CD4-positive, alpha-beta T cell (primary cell): ENCODE results near the gene SLC8A3. TPM values are rescaled to one million over a fixed set of nuclear protein-coding genes. Genes with fewer than 3 reads are reported as not detected.

ENCODE experiments used
- ATAC-seq: fragments of 200-7000 bp; cut with Tn5 transposase; one replicate; pipeline ENCODE4 v1.10.0; 2022; ENCODE audit warnings: mild to moderate bottlenecking; ENCODE audit not compliant: poor library complexity
- CTCF ChIA-PET: fragments of 350-600 bp; sonication (Branson Sonifier 250); formaldehyde crosslinking; loops from one replicate; lab custom pipeline; 2021; ENCODE audit warnings: antibody characterized with exemption, inconsistent platforms; lab: Charles Lee
- POLR2A ChIA-PET: fragments of 350-600 bp; sonication (Branson Sonifier 250); formaldehyde crosslinking; loops from one replicate; lab custom pipeline; 2021; ENCODE audit warnings: antibody characterized with exemption, inconsistent platforms; lab: Charles Lee
- DNase-seq, 14 experiments: peaks; one replicate each; pipeline ENCODE4 v3.0.0-alpha.2; 2013 to 2020; ENCODE audit warnings: mixed read lengths in 2 of 14
- H3K27ac ChIP-seq, 2 donors: one replicate each; pipeline versions ENCODE4 v1.5.1 to v1.7.0; 2013; ENCODE audit warnings: low read length in 2 of 2, low read depth in 1 of 2, mild to moderate bottlenecking in 1 of 2
- H3K27me3 ChIP-seq, 2 experiments: 1 replicate in 1 of 2; 2 replicates in 1 of 2; pipeline versions ENCODE4 v1.6.1 to v1.7.0; 2013; ENCODE audit warnings: low read length in 2 of 2, control low read depth in 1 of 2, mild to moderate bottlenecking in 1 of 2, moderate library complexity in 1 of 2; ENCODE audit not compliant: insufficient read depth in 2 of 2, control insufficient read depth in 1 of 2
- H3K36me3 ChIP-seq: one replicate; pipeline ENCODE4 v1.6.1; 2013; ENCODE audit warnings: low read length, control low read depth; ENCODE audit not compliant: insufficient read depth
- H3K4me1 ChIP-seq: one replicate; pipeline ENCODE4 v1.6.1; 2013; ENCODE audit warnings: low read length, control low read depth; ENCODE audit not compliant: insufficient read depth
- H3K4me3 ChIP-seq: one replicate; pipeline ENCODE4 v1.5.1; 2013; ENCODE audit warnings: mild to moderate bottlenecking, low read length, moderate library complexity
- H3K9me3 ChIP-seq, 2 experiments: 1 replicate in 1 of 2; 2 replicates in 1 of 2; pipeline versions ENCODE4 v1.6.1 to v1.7.0; 2013; ENCODE audit warnings: low read length in 2 of 2, mild to moderate bottlenecking in 2 of 2, control low read depth in 1 of 2, moderate library complexity in 1 of 2; ENCODE audit not compliant: control insufficient read depth in 1 of 2, insufficient read depth in 1 of 2
- H3K27ac Mint-ChIP-seq: one replicate; pipeline ENCODE4 v1.8.0; 2020; ENCODE audit warnings: mixed read lengths
- H3K27me3 Mint-ChIP-seq: one replicate; pipeline ENCODE4 v1.8.0; 2021; ENCODE audit warnings: mixed read lengths
- H3K36me3 Mint-ChIP-seq: one replicate; pipeline ENCODE4 v1.8.0; 2021; ENCODE audit warnings: low read depth, mixed read lengths
- H3K4me1 Mint-ChIP-seq: one replicate; pipeline ENCODE4 v1.8.0; 2021; ENCODE audit warnings: low read depth, mixed read lengths
- H3K4me3 Mint-ChIP-seq: one replicate; pipeline ENCODE4 v1.8.0; 2020; ENCODE audit warnings: mild to moderate bottlenecking, mixed read lengths
- H3K9me3 Mint-ChIP-seq: one replicate; pipeline ENCODE4 v1.8.0; 2020; ENCODE audit warnings: mixed read lengths
- CTCF ChIP-seq: fragments of 200-600 bp; IDR thresholded peaks from one replicate; pipeline ENCODE4 v1.8.0; 2022; ENCODE audit warnings: antibody characterized with exemption, mild to moderate bottlenecking
- intact Hi-C, 2 experiments: fragments of 100-400 bp; cut with DNase I in 1 of 2; cut with micrococcal nuclease in 1 of 2; formaldehyde crosslinking; loops; one replicate each; pipeline versions ENCODE4 v1.15.1 to v1.9.0; 2023 to 2025; cut with DNase I, micrococcal nuclease
- total RNA-seq, 174 experiments: library from RNA in 2 of 174; stranded (reverse) in 2 of 174; gene quantifications; one replicate each; pipeline ENCODE4 v1.2.3 and lab custom pipeline; 2021 to 2026

The SLC8A3 gene
- total RNA-seq, 2 experiments from 2014 or later: not detected

DNA sequence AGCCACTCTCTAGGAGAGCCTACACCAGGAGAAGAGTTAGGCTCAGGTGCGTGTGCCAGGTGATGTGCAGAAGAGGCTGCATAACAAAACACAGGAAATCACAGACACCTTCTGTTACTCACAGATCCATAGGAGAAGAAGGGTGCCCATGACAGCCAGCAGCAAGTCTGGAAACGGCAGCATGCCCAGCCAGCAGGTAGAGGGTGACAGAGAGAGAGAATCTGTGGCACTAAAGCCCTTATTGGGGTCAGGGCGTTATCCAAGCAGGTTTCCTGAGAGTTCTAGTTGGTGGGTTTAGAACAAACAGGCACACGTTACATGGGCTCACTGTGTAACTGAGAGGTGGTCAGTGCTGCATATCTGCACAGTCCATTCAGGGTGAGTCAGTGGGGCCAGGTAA, 14.9 kb upstream of the SLC8A3 start:
- H3K4me1 ChIP-seq: no peaks in the 10 kb centered on the region
- no peak overlapping the region for H3K4me3 ChIP-seq
- Mint-ChIP-seq H3K27ac (no peak overlapping the region), H3K36me3 (no peaks in the 10 kb centered on the region), H3K4me1 (no peaks in the 10 kb centered on the region), H3K9me3 (no peaks in the 10 kb centered on the region), H3K4me3 (no peak overlapping the region), H3K27me3 (peaks cover 73% of the 10 kb centered on the region)
- ChIA-PET POLR2A (no interaction called here), CTCF (no interaction called here)
- H3K36me3 ChIP-seq: no peaks in the 10 kb centered on the region
- H3K27me3 ChIP-seq: peaks cover 9 to 29% of the 10 kb centered on the region in 2 experiments
- DNase-seq (no peak), ATAC-seq (no peak)
- no peak for TF ChIP-seq CTCF
- intact Hi-C loops: no loop called here
- no peaks in the 10 kb centered on the region for H3K9me3 ChIP-seq
- H3K27ac ChIP-seq: no peak overlapping the region

DNA sequence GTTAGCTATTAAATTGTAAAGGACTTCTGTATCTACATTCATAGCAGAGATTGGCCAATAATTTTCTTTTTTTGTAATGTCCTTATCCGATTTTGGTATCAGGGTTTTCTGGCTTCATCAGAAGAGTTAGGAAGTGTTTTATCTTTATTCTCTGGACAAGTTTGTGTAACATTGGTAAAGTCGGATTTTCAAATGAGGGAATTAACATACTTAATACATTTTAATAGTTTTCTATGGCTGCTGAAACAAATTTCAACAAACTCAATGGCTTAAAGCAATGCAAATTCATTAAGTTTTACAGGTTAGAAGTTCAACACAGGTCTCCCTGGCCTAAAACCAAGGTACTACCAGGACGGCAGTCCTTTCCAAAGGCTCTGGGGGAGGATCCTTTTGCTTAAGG, 13.2 kb upstream of the SLC8A3 start:
- CTCF ChIA-PET: no interaction called here
- no peak for TF ChIP-seq CTCF
- no peak for ATAC-seq

GRCh38 chr14:70193396-70193795, 4.6 kb upstream of the SLC8A3 start:
- no peaks in the 10 kb centered on the region for H3K9me3 Mint-ChIP-seq
- no peak for DNase-seq
- H3K27ac Mint-ChIP-seq: no peak overlapping the region
- no peak overlapping the region for H3K4me3 ChIP-seq
- H3K4me3 Mint-ChIP-seq: no peak overlapping the region
- H3K4me1 ChIP-seq: peaks cover 14% of the 10 kb centered on the region
- H3K36me3 ChIP-seq: no peaks in the 10 kb centered on the region
- intact Hi-C loops: no loop called here
- POLR2A ChIA-PET: no interaction called here
- H3K27me3 Mint-ChIP-seq: peaks cover 78% of the 10 kb centered on the region
- no peaks in the 10 kb centered on the region for H3K4me1 Mint-ChIP-seq
- no peak overlapping the region for H3K27ac ChIP-seq
- peaks cover 19 to 41% of the 10 kb centered on the region in 2 experiments for H3K27me3 ChIP-seq
- CTCF ChIA-PET: no interaction called here
- no peaks in the 10 kb centered on the region for H3K9me3 ChIP-seq
- H3K36me3 Mint-ChIP-seq: no peaks in the 10 kb centered on the region
- ATAC-seq: no peak
- TF ChIP-seq CTCF: no peak

More for the DNA sequence above, 13.2 kb upstream of the SLC8A3 start:
- H3K4me1 Mint-ChIP-seq: no peaks in the 10 kb centered on the region
- peaks cover 9 to 18% of the 10 kb centered on the region in 2 experiments for H3K27me3 ChIP-seq
- no peaks in the 10 kb centered on the region for H3K36me3 ChIP-seq
- no peak overlapping the region for H3K4me3 ChIP-seq
- no peaks in the 10 kb centered on the region for H3K9me3 Mint-ChIP-seq
- H3K4me1 ChIP-seq: no peaks in the 10 kb centered on the region
- intact Hi-C loops: no loop called here
- no peak overlapping the region for H3K4me3 Mint-ChIP-seq
- no peak overlapping the region for H3K27ac ChIP-seq
- POLR2A ChIA-PET: no interaction called here
- no peak overlapping the region for H3K27ac Mint-ChIP-seq
- H3K36me3 Mint-ChIP-seq: no peaks in the 10 kb centered on the region
- no peaks in the 10 kb centered on the region for H3K9me3 ChIP-seq
- DNase-seq: no peak
- peaks cover 74% of the 10 kb centered on the region for H3K27me3 Mint-ChIP-seq
